HepG2 (cell line): Measurements from ENCODE around the gene NFKBIL1. TPM values are rescaled to one million over a fixed set of nuclear protein-coding genes. Genes with fewer than 3 reads are reported as not detected.
A peak's percentile ranks its signal among the peaks of the same experiment; 100 is the strongest.

Source experiments
- BRCA1 ChIP-seq: sonication (generic); formaldehyde crosslinking; IDR thresholded peaks from 2 replicates; pipeline ENCODE4 v1.4.0; 2020; ENCODE audit warnings: missing genetic modification reagents
- CEBPG ChIP-seq: IDR thresholded peaks from 2 replicates; pipeline ENCODE4 v1.6.1; 2016
- CENPX ChIP-seq: sonication (generic); formaldehyde crosslinking; IDR thresholded peaks from 2 replicates; pipeline ENCODE4 v1.9.0; 2021; ENCODE audit warnings: mild to moderate bottlenecking, missing genetic modification reagents, moderate library complexity
- CHCHD3 ChIP-seq: sonication (generic); formaldehyde crosslinking; IDR thresholded peaks from 2 replicates; pipeline ENCODE4 v1.8.0; 2022; ENCODE audit warnings: mild to moderate bottlenecking, missing genetic modification reagents, moderate library complexity
- CHD2 ChIP-seq: IDR thresholded peaks from 2 replicates; pipeline ENCODE4 v1.6.1; 2011; ENCODE audit warnings: low read depth, low read length, improper control_type of control experiment
- EED ChIP-seq: sonication (generic); formaldehyde crosslinking; IDR thresholded peaks from 2 replicates; pipeline ENCODE4 v1.5.0; 2020; ENCODE audit warnings: mild to moderate bottlenecking, missing genetic modification reagents
- GFI1 ChIP-seq: sonication (generic); formaldehyde crosslinking; IDR thresholded peaks from 2 replicates; pipeline ENCODE4 v1.5.0; 2020; ENCODE audit warnings: missing genetic modification reagents, mild to moderate bottlenecking, borderline replicate concordance
- HNRNPH1 ChIP-seq: fragments of 200-400 bp; formaldehyde crosslinking; optimal IDR thresholded peaks from 2 replicates; pipeline ENCODE3; 2017; ENCODE audit warnings: mild to moderate bottlenecking, low read depth, low read length
- KLF16 ChIP-seq, 2 experiments: sonication (generic) in 1 of 2; formaldehyde crosslinking in 1 of 2; IDR thresholded peaks; 2 replicates each; pipeline versions ENCODE4 v1.6.1 to v1.8.0; 2016 to 2023; ENCODE audit warnings: missing genetic modification reagents in 2 of 2, missing compliant biosample characterization in 1 of 2
- KLF9 ChIP-seq: IDR thresholded peaks from 2 replicates; pipeline ENCODE4 v1.6.1; 2016; ENCODE audit warnings: low read depth
- NCOA1 ChIP-seq: sonication (generic); formaldehyde crosslinking; IDR thresholded peaks from 2 replicates; pipeline ENCODE4 v1.9.0; 2021; ENCODE audit warnings: missing genetic modification reagents
- NR1H2 ChIP-seq: sonication (generic); formaldehyde crosslinking; IDR thresholded peaks from 2 replicates; pipeline ENCODE4 v1.8.1; 2022; ENCODE audit warnings: low read depth, missing genetic modification reagents, borderline replicate concordance
- PPARG ChIP-seq: conservative IDR thresholded peaks from 2 replicates; pipeline ENCODE4 v1.6.1; 2016; ENCODE audit warnings: missing biosample characterization, missing genetic modification reagents
- TCF12 ChIP-seq, 2 experiments: fragments of 450-650 bp in 1 of 2; sonication (generic) in 1 of 2; formaldehyde crosslinking in 1 of 2; IDR thresholded peaks; 2 replicates each; pipeline versions ENCODE4 v1.6.1 to v1.8.0; 2017 to 2022; ENCODE audit warnings: antibody characterized with exemption in 1 of 2, mild to moderate bottlenecking in 1 of 2, missing genetic modification reagents in 1 of 2, moderate library complexity in 1 of 2
- TEAD3 ChIP-seq: optimal IDR thresholded peaks from 2 replicates; pipeline ENCODE3; 2016; ENCODE audit warnings: borderline replicate concordance
- ZNF432 ChIP-seq: sonication (generic); formaldehyde crosslinking; IDR thresholded peaks from 2 replicates; pipeline ENCODE4 v1.5.0; 2020; ENCODE audit warnings: missing genetic modification reagents, mild to moderate bottlenecking, borderline replicate concordance
- ZNF460 ChIP-seq: sonication (generic); formaldehyde crosslinking; IDR thresholded peaks from 2 replicates; pipeline ENCODE4 v1.5.1; 2020; ENCODE audit warnings: missing genetic modification reagents, mild to moderate bottlenecking, borderline replicate concordance
- ZNF816 ChIP-seq: sonication (generic); formaldehyde crosslinking; IDR thresholded peaks from 2 replicates; pipeline ENCODE4 v1.8.0; 2022; ENCODE audit warnings: missing genetic modification reagents, mild to moderate bottlenecking, borderline replicate concordance
- polyA plus RNA-seq, 8 experiments: library from polyadenylated mRNA; depleted of rRNA in 3 of 8; stranded (reverse) in 7 of 8; unstranded in 1 of 8; fragments of >200 nt; fragmentation: Illumina TruSeq in 4 of 8; extraction: Trizol in 4 of 8; gene quantifications; 2 replicates each; pipeline versions ENCODE4 v1.2.1 to v1.2.3, GENCODE V29; 2011 to 2016; ENCODE audit warnings: low read depth in 4 of 8, missing spikeins in 1 of 8, mixed read lengths in 1 of 8; ENCODE audit not compliant: insufficient read depth in 1 of 8
- total RNA-seq, 5 experiments: library from RNA; depleted of rRNA; stranded (reverse); fragments of >200 nt; fragmentation: Illumina TruSeq; extraction: Trizol; gene quantifications; 2 replicates each; pipeline ENCODE4 v1.2.3, GENCODE V29; 2016; ENCODE audit warnings: low read depth in 1 of 5
- TF ChIP-seq, protein P1 (sequence below): sonication (generic); formaldehyde crosslinking; IDR thresholded peaks from 2 replicates; pipeline ENCODE4 v1.5.0; 2020; ENCODE audit warnings: missing genetic modification reagents, mild to moderate bottlenecking, borderline replicate concordance
- TF ChIP-seq, protein P2 (sequence below): fragments of 450-650 bp; IDR thresholded peaks from 2 replicates; pipeline ENCODE4 v1.6.1; 2017
- TF ChIP-seq, protein P3 (sequence below): sonication (generic); formaldehyde crosslinking; IDR thresholded peaks from 2 replicates; pipeline ENCODE4 v1.4.0; 2020; ENCODE audit warnings: mild to moderate bottlenecking, low read depth, missing genetic modification reagents
- TF ChIP-seq, protein P4 (sequence below): sonication (generic); formaldehyde crosslinking; IDR thresholded peaks from 2 replicates; pipeline ENCODE4 v1.4.0; 2020; ENCODE audit warnings: missing genetic modification reagents
- TF ChIP-seq, protein P5 (sequence below): sonication (generic); formaldehyde crosslinking; IDR thresholded peaks from 2 replicates; pipeline ENCODE4 v1.5.1; 2020; ENCODE audit warnings: missing genetic modification reagents, mild to moderate bottlenecking, borderline replicate concordance

NFKBIL1 gene
- total and polyA plus RNA-seq, 2 of the 13 experiments (the other 11 are each of a cell fraction or from before 2014, with no cell fraction given), result 9.7 to 19.5 TPM

DNA sequence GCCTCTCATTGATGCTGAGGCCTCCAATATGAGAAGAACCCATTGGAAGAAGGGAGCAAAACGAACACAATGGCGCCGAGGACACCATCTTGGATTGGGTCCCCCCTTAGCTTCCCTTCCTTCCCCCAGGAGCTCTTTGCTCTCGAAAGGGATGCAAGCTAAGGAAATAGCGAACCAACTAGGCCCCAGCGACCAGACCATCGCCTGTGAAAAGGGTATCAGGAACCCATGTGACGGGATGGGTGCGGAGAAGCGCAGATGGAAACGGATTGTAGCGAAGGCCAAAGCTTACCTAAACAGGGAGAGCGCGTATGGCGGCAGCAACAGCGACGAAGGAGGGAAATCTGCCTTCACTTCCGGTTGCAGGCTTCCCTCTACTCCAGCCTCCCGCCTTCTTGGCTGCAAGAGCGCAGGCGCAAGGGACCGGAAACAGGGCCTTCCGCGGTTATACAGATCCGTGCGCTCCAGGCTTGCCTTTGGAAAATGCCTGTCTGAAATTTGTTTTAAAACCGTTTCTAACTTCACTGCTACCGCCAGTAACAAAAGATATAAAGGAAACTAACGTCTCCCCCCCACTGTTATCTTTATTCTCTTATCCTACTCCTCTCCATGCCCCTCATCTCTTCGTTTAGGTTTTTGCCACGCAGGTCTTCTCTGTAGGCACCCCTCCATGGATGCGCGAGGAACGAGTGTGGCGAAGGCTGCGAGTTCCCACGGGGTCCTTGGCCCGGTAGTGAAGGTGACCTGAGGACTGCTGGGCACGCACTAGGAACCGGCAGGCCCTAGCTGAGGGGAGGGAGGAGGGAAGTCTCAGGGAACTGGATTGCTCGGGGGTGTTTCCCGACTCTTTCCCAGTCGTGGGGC, 5.5 kb upstream of the NFKBIL1 start, which contains the start of gene DDX39B (continued):
- no peak for TF ChIP-seq CENPX
- TF ChIP-seq TEAD3 (CRISPR knock-in tag), result peak; percentile 66
- TF ChIP-seq CHCHD3 (CRISPR knock-in tag), result no peak
- no peak; a peak in 1 of 4 replicates for TF ChIP-seq KLF16 (CRISPR knock-in tag; IDR thresholded peaks at IDR 0.05)
- peak; percentile 47 for TF ChIP-seq EED
- peak; percentile 71; the same call in 1 of the 2 replicates for TF ChIP-seq GFI1 (CRISPR knock-in tag)
- peak; percentile 71; the same call in 1 of the 2 replicates for TF ChIP-seq ZNF816 (CRISPR knock-in tag)
- TF ChIP-seq, protein P1, sequence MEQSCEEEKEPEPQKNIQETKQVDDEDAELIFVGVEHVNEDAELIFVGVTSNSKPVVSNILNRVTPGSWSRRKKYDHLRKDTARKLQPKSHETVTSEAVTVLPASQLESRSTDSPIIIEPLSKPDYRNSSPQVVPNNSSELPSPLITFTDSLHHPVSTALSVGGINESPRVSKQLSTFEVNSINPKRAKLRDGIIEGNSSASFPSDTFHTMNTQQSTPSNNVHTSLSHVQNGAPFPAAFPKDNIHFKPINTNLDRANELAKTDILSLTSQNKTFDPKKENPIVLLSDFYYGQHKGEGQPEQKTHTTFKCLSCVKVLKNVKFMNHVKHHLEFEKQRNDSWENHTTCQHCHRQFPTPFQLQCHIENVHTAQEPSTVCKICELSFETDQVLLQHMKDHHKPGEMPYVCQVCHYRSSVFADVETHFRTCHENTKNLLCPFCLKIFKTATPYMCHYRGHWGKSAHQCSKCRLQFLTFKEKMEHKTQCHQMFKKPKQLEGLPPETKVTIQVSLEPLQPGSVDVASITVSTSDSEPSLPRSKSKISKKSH (CRISPR knock-in tag), result peak; percentile 87; the same call in 1 of the 2 replicates
- peak; percentile 56; the same call in 1 of the 2 replicates for TF ChIP-seq CEBPG (CRISPR knock-in tag)
- TF ChIP-seq TCF12 (IDR thresholded peaks at IDR 0.05), result no peak
- no peak for TF ChIP-seq TCF12 (CRISPR knock-in tag; IDR thresholded peaks at IDR 0.05)
- no peak for TF ChIP-seq CHD2
- TF ChIP-seq NCOA1 (CRISPR knock-in tag), result no peak; the same call in 1 of the 2 replicates
- TF ChIP-seq HNRNPH1, result no peak
- TF ChIP-seq, protein P2, sequence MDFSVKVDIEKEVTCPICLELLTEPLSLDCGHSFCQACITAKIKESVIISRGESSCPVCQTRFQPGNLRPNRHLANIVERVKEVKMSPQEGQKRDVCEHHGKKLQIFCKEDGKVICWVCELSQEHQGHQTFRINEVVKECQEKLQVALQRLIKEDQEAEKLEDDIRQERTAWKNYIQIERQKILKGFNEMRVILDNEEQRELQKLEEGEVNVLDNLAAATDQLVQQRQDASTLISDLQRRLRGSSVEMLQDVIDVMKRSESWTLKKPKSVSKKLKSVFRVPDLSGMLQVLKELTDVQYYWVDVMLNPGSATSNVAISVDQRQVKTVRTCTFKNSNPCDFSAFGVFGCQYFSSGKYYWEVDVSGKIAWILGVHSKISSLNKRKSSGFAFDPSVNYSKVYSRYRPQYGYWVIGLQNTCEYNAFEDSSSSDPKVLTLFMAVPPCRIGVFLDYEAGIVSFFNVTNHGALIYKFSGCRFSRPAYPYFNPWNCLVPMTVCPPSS, result no peak
- TF ChIP-seq, protein P3, sequence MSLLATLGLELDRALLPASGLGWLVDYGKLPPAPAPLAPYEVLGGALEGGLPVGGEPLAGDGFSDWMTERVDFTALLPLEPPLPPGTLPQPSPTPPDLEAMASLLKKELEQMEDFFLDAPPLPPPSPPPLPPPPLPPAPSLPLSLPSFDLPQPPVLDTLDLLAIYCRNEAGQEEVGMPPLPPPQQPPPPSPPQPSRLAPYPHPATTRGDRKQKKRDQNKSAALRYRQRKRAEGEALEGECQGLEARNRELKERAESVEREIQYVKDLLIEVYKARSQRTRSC, result no peak
- no peak for TF ChIP-seq ZNF432
- peak; percentile 30; the same call in 1 of the 2 replicates for TF ChIP-seq PPARG (CRISPR knock-in tag)
- TF ChIP-seq, protein P4, sequence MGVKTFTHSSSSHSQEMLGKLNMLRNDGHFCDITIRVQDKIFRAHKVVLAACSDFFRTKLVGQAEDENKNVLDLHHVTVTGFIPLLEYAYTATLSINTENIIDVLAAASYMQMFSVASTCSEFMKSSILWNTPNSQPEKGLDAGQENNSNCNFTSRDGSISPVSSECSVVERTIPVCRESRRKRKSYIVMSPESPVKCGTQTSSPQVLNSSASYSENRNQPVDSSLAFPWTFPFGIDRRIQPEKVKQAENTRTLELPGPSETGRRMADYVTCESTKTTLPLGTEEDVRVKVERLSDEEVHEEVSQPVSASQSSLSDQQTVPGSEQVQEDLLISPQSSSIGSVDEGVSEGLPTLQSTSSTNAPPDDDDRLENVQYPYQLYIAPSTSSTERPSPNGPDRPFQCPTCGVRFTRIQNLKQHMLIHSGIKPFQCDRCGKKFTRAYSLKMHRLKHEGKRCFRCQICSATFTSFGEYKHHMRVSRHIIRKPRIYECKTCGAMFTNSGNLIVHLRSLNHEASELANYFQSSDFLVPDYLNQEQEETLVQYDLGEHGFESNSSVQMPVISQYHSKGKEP (CRISPR knock-in tag), result 0 out of 2 replicates have a peak, but pooled peaks have one; percentile 70
- TF ChIP-seq, protein P5, sequence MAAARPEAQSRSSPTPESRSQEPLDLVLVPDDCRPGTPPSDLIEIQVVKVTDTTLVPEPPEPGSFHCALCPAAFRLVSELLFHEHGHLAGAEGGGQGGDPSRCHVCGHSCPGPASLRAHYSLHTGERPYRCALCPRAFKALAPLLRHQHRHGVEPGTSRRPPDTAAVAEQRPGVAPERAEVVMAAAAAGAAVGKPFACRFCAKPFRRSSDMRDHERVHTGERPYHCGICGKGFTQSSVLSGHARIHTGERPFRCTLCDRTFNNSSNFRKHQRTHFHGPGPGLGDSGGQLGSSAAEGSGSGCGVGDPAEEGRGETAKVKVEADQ, result peak; percentile 96
- TF ChIP-seq ZNF460 (CRISPR knock-in tag), result no peak; the same call in 1 of the 2 replicates
- no peak for TF ChIP-seq KLF9 (CRISPR knock-in tag)
- TF ChIP-seq BRCA1 (CRISPR knock-in tag), result no peak; the same call in 1 of the 2 replicates
- TF ChIP-seq NR1H2 (CRISPR knock-in tag), result no peak
